AML-193 (cell line): Measurements from ENCODE around the gene ZNF273.
A peak's percentile ranks its signal among the peaks of the same experiment; 100 is the strongest.
"Not testable (repeated sequence)": the region's sequence is repeated elsewhere in the genome, so short reads cannot be mapped to it uniquely, and the experiment has no call there.

ENCODE experiments used
- DNase-seq, 2 experiments: peaks; one replicate each; lab custom pipeline; 2025; lab: John Stamatoyannopoulos, UW

The ZNF273 gene

DNA sequence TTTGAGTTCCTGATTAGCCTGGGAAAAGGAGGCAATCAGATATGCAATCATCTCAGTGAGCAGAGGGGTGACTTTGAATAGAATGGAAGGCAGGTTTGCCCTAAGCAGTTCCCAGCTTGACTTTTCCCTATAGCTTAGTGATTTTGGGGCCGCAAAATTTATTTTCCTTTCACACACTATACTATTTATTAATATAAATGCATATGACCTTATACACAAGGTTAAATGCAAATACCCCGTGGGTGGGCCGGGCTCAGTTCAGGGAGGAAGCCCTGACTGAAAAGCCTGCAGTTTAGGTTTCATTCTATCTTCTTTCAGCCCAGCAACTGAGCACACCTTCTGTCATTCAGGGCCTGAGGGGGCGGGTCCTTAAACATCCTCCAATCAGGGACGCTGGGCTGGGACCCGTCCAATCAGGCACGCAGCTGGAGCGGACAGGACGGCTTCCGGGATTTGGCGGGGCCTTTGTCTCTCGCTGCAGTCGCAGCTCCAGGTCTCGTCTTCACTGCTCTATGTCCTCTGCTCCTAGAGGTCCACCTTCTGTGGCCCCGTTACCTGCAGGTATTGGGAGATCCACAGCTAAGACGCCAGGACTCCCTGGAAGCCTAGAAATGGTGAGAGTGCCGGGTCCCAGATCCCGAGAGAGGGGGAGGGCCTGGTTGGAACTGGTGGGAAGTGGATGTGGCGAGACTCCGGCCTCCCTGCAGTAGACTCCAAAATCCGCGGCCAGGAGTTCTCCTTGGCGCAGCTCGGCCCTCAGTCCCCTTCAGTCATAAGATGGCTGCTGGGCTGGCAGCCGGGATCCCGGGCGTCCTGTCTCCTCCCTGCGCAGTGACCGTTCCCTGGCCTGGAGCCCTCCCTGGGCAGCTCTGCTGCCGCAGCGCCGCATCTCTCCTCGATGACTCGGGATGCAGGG lies at the start of gene ZNF273:
ZNF273 (plus strand) TSS at position 468 of the 916 bp plus-strand sequence; CDS start at position 513, 45 bp downstream.
- DNase-seq, result peak; percentile 89 to 94

DNA sequence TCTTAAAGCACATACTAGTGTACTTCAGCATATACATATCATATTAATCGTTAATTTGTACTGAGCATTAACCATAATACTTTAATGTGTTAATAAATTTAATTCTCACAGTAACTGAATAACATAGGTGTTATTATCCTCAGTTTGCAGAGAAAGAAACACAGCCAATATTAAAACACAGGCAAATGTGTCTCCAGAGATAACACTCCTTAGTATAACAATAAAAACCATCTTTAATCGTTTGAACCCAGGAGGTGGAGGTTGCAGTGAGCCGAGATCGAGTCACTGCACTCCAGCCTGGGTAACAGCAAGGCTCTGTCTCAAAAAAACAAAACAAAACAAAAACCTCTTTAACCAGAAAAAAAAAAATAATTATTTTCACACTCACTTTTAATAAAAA lies 49.4 kb upstream of the ZNF273 start:
- DNase-seq, result no peak

DNA sequence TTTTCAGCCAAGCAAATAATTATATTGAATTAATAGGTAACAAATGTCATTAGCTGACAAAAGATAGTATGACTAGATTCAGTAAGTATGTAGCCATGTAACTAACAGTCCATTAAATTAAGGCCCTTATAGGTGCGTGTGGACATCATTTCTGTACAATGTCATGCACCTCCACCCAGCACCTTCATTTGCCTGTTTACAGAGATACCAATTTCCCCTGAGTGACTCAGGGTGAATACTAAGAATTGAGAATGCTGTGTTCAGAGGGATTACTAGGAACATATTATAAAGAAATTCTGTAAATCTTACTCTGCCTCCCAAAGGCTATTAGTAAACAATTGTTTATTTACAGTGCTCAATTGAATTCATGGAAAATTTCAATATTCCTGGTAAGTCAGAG lies 48.1 kb upstream of the ZNF273 start:
- DNase-seq, result no peak

DNA sequence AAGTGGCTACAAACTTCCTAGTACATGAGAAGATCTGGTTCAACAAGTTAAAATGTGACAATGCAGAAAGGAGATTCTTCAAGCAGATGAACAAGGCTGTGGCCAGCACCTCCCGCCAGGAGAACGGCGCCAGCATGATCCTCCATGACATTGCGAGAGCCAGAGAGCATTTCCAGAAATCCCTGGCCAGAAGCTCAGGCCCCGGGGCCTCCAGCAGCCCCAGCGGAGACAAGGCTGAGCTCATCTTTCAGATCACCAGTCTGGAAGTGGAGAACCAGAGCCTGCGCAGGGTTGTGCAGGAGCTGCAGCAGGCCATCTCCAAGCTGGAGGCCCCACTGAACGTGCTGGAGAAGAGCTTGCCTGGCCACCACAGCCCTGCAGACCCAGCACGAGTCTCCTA lies 40.1 kb upstream of the ZNF273 start:
- no peak for DNase-seq

DNA sequence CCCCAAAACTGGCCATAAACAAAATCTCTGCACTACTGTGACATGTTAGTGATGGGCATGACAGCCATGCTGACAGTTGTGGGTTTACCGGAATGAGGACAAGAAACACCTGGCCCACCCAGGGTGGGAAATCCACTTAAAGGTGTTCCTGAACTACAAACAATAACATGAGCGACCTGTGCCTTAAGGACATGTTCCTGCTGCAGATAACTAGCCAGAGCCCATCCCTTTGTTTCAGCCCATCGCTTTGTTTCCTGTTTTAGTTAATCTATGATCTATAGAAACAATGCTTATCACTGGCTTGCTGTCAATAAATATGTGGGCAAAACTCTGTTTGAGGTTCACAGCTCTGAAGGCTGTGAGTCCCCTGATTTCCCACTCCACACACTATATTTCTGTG lies 39.5 kb upstream of the ZNF273 start:
- DNase-seq, result not testable (repeated sequence)

DNA sequence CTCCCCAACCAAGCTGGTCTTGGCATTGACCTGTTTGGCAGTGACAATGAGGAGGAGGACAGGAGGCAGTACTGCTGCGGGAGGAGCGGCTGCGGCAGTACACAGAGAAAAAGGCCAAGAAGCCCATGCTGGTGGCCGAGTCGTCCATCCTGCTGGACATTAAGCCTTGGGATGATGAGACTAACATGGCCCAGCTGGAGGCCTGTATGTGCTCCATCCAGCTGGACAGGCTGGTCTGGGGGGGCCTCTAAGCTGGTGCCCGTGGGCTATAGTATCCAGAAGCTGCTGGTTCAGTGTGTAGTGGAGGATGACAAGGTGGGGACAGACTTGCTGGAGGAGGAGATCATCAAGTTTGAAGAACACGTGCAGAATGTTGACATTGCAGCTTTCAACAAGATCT lies 39.1 kb upstream of the ZNF273 start:
- DNase-seq, result no peak

DNA sequence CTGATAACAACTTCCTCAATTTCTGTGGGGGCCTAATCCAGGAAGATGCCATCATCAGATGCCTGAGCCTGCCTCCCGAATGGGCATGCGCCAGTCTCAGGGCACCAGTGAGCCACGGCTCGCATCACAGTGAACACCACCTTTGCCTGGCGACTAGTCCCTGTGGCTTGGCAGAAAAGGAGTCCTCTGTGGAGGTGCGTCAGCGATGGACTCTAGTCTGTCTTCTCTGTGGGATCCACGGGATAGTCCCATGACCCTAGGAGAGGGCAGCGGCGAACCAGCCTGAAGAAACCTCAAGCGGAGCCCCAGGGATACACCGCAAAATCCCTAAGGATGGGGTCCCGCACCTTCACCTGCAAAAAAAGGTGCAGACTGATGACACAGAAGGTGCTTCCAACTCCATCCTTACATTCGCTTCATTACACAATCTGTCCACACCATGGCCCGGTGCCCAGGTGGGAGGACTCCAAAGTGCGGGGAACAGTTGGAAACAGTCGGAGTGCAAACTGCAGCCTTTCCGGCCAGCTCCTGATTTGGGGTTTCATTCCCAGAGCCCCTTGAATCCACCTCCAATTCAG lies 35.1 kb upstream of the ZNF273 start:
- no peak for DNase-seq

DNA sequence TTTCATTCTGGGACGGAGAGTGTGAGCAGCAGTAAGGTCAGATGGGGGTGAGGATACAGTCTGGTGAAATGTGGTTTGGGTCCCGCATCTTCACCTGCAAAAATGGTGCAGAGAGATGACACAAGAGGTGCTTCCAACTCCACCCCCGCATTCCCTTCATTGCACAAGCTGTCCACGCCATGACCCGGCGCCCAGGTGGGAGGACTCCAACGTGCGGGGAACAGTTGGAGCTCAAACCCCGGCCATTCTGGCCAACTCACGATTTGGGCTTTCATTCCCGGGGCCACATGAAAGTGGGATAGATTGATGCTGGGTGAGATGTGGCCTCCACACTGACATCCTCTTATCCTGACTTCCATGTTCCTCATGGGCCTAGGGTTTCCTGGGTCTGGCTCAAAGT lies 34.6 kb upstream of the ZNF273 start:
- DNase-seq, result no peak

DNA sequence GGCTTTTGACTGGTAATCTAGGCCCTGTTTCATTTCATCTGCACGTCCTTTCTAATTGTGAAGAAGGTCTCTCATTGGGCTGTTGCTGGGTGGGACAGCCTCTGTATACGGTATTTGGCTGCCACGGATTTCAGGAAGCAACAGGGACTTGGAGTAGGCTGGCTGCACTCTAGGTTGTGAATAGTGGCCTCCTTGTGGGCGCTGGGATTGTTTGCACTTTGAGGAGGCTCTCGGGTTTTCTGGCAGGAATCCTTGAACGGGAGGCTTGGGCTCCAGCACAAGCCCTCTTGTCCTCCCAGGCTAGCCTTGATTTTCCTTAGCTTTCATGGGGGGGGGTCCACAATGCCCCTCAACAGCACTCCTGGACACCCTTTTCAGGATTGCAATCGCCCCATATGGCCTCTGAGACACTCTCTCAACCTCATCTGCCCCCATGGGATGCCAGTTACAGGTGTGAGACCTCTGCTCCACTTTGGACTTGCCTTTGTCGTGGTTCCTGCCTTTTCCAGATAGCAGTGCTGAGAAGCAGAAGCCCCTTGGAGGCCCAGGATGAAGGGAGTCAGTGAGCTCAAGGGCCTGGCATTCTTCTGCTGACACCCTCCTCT lies 33.9 kb upstream of the ZNF273 start:
- DNase-seq, result no peak

DNA sequence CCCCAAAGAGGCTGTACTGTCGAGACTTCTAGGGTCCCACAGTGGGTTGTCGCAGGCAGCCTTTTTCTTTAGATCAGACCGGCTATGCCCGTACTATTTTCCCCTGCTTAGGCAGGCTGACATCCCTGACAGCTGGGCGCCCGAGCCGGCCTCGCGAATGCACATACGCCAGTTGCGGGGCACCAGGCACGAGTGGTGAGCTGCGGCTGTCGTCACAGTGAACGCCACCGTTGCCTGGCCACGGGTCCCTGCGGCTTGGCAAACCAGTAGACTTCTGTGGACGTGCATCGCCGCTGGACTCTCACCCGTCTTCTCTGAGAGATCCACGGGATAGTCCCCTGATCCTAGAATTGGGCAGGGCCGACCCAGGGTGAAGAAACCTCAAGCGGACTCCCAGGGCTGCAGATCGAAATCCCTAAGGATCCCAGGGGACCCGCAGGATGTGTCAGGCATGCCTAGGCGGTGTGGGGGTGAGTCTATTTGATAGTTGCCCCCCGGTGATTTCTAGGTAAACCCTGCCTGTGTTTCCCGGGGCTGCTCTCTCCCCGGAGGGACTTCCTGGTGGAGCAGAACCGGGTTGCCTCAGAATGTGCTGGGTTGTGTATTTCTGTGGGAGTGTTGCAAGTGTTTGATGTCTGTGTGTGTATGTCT lies 33.0 kb upstream of the ZNF273 start:
- DNase-seq, result no peak

DNA sequence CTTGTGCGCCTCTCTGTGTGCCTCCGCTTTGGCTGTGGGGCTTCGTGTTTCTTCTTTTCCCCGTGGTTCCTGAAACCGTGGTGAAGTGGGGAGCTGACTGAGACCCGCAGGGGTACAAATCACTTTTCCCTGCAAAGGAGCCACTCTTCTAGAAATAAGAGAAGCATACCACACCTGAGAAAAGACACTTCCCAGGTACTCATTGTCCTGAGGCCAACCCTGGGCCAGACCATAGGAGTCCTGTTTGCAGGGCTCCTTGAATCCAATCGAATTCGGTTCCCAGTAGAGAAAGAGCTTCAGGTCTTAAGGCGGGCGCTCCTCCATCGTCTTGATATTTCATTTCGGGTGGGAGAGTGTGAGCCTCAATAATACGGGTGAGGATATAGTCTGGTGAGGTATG lies 32.4 kb upstream of the ZNF273 start:
- no peak for DNase-seq

DNA sequence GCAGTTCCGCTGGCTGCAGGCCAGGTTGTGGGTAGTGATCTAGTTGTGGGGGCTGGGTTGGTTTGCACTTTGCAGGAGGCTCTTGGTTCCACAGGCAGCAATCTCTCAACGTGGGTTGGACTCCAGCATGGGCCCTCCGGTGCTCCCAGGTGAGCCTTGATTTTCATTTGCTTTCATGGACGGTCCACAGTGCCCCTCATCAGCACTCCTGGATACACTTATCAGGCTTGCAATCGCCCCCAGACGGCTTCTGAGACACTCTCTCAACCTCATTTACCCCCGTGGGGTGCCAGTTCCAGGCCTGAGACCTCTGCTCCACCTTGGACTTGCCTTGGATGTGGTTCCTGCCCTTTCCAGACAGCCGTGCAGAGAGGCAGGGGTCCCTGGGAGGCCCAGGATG lies 31.3 kb upstream of the ZNF273 start:
- no peak for DNase-seq

DNA sequence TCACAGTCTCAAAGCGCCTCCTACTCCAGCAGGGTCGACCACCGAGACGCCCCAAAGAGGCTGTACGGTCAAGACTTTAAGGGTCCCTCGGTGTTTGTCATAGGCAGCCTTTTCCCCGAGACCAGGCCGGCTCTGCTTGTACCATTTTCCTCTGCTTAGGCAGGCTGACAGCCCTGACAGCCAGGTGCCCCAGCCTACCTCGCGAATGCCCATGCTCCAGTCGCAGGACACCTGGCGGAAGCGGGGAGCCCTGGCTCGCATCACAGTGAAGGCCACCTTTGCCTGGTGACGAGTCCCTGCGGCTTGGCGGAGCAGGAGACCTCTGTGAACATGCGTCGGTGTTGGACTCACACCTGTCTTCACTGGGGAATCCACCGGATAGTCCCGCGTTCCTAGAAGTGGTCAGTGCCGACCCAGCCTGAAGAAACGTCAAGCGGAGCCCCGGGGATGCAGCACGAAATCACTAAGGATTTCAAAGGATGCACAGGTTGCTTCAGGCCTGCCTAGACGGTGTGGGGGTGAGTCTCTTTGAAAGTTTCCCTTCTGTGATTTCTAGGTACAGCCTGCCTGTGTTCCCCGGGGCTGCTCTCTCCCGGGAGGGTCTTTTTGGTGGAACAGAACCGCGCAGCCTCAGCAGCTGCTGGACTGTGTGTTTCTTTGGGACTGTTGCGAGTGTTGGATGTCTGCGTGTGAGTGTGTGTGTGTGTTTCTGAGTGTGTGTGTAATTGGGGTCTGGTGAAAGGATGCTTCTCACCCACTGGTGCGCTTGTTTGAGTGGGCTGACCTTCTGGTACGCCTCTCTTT lies 30.5 kb upstream of the ZNF273 start:
- DNase-seq, result no peak

DNA sequence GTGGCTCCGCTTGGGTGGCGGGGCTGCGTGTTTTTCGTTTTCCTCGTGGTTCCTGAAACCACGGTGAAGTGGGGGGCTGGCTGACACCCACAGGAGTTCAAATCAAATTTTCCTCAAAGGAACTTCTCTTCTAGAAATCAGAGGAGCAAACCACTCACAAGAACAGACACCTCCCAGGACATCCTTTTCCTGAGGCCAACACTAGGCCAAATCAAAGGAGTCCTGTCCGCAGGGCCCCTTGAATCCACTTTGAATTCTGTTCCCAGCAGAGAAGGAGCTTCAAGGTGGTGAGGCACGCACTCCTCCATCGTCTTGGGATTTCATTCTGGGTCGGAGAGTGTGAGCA lies 29.9 kb upstream of the ZNF273 start:
- no peak for DNase-seq

DNA sequence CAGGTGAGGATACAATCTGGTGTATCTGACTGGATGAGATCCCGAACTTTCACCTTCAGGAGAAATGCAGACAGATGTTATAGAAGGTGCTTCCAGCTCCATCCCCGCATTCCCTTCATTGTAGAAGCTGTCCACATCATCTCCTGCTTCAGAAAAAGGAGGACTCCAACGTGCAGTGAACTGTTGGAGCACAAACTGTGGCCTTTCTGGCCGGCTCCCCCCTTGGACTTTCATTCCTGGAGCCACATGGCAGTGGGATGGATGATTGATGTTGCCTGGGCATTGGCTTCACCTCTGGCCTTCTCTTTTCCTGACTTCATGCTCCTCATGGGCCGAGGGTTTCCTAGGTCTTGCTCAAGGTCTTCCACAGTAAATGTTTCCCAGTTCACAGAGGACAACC lies 29.6 kb upstream of the ZNF273 start:
- DNase-seq, result no peak

DNA sequence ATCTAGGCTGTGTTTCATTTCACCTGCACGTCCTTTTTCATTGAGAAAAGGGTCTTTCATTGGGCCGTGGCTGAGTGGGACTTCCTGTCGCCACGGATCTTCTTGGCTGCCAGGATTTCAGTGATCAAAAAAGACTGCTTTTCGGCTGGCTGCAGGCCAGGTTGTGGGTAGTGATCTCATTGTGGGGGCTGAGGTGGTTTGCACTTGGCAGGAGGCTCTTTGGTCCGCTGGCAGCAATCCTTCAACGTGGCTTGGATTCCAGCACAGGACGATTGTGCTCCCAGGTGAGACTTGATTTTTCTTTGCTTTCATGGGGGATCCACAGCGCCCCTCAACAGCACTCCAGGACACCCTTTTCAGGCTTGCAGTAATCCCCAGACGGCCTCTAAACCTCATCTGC lies 29.0 kb upstream of the ZNF273 start:
- no peak for DNase-seq

DNA sequence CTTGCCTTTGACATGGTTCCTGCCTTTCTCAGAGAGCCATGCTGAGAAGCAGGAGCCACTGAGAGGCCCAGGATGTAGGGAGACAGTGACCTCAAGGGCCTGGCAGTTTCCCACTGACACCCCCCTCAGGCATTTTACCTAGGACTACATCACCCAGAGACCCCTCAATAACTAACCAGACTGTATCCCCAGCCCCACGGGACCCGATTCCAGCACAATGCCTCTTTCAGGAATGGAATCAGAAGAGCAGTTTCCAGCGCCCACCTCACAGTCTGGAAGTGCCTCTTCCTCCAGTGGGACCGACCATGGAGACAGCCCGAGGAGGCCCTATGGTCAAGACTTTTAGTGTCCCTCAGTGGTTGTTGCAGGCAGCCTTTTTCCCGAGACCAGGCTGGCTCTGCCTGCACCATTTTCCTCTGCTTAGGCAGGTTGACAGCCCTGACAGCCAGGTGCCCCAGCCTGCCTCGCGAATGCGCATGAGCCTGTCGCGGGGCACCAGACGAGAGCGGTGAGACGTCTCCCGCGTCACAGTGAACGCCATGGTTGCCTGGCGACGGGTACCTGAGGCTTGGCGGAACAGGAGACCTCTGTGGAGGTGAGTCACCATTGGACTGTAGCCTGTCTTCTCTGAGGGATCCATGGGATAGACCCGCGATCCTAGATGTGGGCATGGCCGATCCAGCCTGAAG lies 28.4 kb upstream of the ZNF273 start:
- no peak for DNase-seq

DNA sequence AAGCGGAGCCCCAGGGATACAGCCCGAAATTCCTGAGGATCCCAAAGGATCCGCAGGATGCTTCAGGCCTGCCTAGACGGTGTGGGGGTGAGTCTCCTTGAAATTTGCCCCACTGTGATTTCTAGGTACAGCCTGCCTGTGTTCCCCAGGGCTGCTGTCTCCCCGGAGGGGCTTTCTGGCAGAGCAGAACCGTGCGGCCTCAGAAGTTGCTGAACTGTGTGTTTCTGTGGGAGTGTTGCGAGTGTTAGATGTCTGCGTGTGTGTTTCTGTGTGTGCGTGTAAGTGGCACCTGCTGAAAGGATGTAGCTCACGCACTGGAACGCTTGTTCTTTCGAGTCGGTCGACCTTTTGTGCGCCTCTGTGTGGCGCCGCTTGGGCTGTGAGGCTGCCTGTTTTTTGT lies 27.8 kb upstream of the ZNF273 start:
- no peak for DNase-seq

DNA sequence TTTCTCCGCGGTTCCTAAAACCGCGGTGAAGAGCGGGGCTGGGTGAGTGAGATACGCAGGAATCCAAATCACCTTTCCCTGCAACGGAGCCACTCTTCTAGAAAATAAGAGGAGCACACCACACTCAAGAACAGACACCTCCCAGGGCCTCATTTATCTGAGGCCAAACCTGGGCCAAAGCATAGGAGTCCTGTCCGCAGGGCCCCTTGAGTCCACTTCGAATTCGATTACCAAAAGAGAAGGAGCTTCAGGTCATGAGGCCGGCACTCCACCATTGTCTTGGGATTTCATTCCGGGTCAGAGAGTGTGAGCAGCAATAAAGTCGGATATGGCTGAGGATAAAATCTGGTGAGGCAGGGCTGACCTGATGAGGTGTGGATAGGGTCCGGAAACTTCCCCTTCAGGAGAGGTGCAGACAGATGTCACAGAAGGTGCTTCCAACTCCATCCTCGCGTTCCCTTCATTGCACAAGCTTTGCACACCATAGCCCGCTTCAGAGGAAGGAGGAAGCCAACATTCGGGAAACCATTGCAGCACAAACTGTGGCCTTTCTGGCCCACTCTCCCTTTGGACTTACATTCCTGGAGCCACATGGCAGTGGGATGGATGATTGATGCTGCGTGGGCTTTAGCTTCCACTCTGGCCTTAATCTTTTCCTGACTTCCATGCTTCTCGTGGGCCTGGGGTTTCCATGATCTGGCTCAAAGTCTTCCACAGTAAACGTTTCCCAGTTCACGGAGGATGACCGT lies 27.2 kb upstream of the ZNF273 start:
- no peak for DNase-seq
